Left colon (tissue), 2 donors: ENCODE results near the gene NUP50. TPM values are rescaled to one million over a fixed set of nuclear protein-coding genes. Genes with fewer than 3 reads are reported as not detected.

Experiments used
- ATAC-seq: fragments of 200-7000 bp; cut with Tn5 transposase; one replicate; pipeline ENCODE4 v1.9.1; 2020; ENCODE audit warnings: mild to moderate bottlenecking, moderate library complexity
- DNase-seq, 2 donors: peaks; one replicate each; pipeline ENCODE4 v3.0.0-alpha.2; 2020
- intact Hi-C, 2 donors: fragments of 100-400 bp; cut with DNase I in 1 of 2; cut with micrococcal nuclease in 1 of 2; formaldehyde crosslinking; loops; one replicate each; pipeline versions ENCODE4 v1.11.2 to v1.14.0; 2022; cut with DNase I, micrococcal nuclease
- total RNA-seq, 2 donors: library from RNA; stranded (reverse); fragmentation: NEBNext Ultra II Directional; extraction: Animal tissue kit (Norgen Biotek cat#: 25700); gene quantifications; one replicate each; pipeline ENCODE4 v1.2.1, GENCODE V29; 2021
- donor health status: DM: no; HTN: no; CAD: no.
- donor health status: DM: yes; HTN: yes; CAD: no.

Gene NUP50
- total RNA-seq, 2 donors from 2014 or later: 56.4 to 65.9 TPM

DNA sequence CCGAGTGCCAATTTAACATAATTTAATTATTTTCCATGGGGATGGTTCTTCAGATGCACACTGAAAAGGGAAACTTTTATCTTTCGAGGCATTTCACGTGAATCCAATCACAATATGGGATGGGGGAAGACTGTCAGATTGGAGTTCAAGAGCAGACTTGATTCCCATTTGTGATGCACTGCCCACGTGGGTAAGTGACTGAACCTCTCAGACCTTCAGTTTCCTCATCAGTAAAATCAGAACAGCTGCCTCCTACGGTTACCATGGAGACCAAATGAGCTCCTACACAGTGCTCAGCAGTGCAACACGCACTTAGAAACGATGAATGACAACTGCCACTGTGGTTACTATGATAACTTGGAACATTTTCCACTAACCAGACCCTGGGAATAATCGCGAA is 55.3 kb downstream of the NUP50 start:
- intact Hi-C loops: no loop called here
- ATAC-seq (no peak), DNase-seq (no peak)

DNA sequence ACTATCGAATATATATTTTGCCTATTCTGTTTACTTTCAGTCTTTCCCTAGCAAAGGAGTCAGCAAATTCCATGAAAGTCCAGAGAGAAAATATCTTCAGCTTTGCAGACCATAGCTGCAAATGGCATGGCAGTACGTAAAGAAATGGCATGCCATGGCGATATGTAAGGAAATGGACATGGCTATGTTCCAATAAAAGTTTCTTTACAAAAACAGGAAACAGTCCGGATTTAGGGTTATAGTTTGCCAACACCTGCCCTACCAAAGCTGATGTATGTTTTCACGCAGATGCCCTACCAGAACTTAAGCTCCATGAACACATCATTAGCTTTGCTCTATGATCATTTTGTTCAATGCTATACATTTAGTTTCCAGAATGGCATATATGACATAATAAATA is 57.5 kb downstream of the NUP50 start:
- intact Hi-C loops: no loop called here
- ATAC-seq: no peak
- no peak for DNase-seq

DNA sequence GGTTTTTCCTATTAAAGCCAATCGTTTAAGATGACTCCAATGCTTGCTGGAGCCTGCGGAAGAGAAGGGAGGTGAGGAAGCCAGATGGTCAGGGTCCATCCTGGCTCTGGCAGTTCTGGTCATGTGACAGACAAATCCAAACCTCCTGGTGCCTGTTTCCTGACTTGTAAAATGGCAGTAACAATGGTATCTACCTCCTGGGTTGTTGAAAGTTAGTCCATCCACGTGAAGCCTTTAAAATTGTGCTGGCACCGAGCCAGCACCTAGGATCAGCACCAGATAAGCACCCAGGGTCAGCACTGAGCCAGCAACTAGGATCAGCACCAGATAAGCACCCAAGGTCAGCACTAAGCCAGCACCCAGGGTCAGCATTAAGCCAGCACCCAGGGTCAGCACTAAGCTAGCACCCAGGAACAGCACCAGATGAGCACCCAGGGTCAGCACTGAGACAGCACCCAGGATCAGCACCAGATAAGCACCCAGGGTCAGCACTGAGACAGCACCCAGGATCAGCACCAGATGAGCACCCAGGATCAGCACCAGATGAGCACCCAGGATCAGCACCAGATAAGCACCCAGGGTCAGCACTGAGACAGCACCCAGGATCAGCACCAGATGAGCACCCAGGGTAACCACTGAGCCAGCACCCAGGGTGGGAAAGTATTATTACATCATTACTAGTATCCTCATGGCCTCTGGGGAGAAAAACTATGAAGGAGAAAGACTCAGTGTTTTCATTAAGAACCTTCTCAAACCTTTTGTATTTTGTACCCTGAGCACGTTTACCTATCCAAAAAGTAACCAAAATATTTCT is 59.8 kb downstream of the NUP50 start:
- intact Hi-C loops: no loop called here
- ATAC-seq (no peak), DNase-seq (no peak)

- no peak for DNase-seq
- no peak for ATAC-seq
- intact Hi-C loops: no loop called here
Observed at GRCh38 chr22:45224331-45224730, 60.6 kb downstream of the NUP50 start.

GRCh38 chr22:45224988-45225731 is 61.4 kb downstream of the NUP50 start:
- ATAC-seq (no peak), DNase-seq (no peak)
- intact Hi-C loops: no loop called here

DNA sequence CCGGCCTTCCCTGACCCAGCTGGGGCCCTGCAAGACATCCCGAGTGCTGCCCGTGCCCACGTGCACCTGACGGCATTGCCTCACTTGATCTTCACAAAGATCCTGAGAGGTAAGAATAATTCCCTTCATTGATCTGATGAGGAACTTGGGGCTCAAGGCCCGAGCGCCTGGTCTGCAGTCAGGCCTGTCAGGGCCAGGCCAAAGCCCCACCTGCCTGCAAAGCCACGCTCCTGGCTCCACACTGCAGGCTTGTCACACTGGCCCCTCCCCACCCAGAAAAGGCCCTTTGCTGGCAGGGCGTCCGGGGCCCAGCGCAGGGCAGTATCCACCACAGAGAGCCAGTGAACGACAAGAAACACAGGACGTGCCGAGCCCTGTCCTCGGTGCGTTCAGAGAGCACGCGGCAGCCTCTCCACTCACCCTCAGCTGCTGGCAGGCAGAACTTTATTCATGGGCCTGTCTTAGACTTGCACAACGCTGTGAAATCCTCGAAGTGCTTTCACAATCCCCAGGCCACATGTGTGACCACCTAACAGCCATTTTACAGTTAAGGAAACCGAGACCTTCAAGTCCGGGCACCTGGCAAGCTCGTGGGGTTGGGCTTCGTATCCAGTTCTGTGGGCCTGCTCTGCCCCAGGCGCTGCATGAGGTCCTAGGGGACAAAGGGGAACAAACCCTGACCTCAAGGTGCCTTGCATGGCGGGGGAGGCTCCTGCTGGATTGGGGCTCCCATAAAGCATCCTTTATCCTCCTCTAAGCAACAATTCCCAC is 62.2 kb downstream of the NUP50 start:
- ATAC-seq (no peak), DNase-seq (no peak)
- intact Hi-C loops: no loop called here

DNA sequence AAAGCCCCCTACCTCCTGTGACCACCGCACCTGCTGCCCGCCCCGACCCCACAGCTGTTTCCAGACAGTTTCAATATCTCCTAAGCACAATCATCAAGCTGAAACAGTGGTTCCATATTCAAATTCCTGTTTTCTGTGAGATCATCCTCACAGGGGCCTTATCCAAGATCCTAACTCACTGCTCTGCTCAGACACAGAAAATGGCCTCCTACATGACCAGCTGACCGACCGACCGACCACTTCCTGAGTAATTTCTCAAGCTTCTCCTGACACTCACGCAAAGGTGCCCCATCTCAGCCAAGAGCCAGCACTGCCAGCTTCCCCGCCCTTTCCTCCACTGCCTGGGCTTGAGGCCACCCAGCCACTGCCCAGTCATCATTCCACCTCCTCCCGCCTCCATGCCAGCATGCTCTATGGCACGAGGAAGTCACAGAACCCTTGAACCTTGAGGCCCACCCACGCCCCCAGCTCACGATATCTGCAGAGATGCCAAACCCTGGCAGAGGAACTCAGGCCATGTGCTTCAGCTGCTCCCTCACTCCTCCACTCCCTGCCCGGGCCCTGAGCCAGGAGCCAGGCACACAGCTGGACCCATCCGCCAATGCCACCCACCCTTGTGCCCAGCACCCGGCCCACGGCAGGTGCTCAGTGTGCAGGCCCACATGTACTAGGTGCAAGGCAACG is 62.9 kb downstream of the NUP50 start:
- ATAC-seq (peak; percentile 78), DNase-seq (peak in 1 of 2 donors; percentile 45)
- intact Hi-C loops: no loop called here

DNA sequence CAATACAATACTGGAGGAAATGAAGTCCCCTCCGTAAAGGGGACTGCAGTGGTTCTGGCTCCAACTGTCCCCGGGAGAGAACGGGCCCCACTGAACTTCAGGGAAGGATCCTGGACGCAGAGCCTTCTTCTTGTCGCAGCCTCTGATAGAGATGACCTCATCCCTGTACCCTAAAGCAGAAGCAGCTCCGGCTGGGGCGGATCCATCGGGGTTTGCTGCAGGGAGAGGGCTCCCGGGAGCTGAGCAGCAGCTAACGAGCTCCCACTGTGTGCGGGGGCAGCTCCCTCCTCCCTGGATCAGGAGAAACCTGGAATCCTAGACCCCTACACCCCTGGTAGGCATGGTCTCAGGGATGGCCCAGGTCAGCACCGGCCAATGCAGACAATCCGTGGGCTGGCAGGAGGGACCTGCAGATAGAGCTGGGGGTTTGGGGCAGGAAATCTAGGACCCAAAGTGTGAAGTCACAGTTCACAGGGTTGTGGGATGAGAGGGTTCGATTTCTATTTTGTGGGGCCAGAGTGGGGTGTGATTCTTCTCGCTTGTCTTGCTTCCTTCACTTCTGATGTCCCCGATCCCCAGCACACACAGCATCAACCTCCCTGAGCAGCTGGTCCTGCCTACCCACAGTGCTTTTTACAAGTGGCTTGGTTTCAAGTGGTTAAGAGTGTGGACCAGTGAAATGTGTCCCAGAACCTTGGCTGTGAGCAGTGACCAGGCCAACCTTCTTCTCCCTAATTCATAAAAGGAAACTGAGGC is 64.1 kb downstream of the NUP50 start:
- DNase-seq (no peak), ATAC-seq (no peak)
- intact Hi-C loops: no loop called here

- intact Hi-C loops: no loop called here
- ATAC-seq (no peak), DNase-seq (no peak)
Observed at GRCh38 chr22:45228401-45228754, 64.7 kb downstream of the NUP50 start.

GRCh38 chr22:45229181-45229580 is 65.5 kb downstream of the NUP50 start:
- no peak for ATAC-seq
- DNase-seq: no peak
- intact Hi-C loops: no loop called here

DNA sequence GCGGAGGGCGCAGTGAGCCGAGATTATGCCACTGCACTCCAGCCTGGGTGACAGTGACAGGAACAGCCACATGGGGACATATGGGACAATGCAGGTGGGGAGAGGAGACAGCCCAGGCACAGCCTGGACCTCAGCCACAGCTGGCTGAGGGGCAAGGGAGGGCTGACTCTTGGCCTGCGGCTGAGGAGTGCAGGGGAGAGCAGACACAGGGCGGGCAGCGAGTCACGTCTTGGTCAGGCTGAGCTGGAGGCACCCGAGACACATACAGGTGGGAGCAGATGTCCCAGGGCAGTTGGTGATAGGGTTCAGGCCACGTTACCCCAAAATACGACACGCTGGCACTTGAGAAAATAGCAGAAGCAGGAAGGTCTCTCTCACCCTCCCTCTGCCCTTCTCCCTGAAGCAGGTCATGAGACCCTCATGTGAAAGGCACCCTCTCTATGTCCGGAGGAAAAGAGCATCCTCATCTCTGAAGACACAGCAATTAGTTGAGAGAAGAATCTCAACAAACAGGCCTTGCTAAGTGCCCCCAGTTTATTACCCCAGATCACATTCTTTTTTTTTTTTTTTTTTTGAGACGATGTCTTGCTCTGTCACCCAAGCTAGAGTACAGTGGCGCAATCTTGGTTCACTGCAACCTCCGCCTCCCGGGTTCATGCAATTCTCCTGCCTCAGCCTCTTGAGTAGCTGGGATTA is 66.4 kb downstream of the NUP50 start:
- ATAC-seq (no peak), DNase-seq (no peak)
- intact Hi-C loops: no loop called here

GRCh38 chr22:45231293-45231692 is 67.6 kb downstream of the NUP50 start:
- intact Hi-C loops: no loop called here
- DNase-seq (no peak), ATAC-seq (no peak)

GRCh38 chr22:45233386-45233785 is 69.7 kb downstream of the NUP50 start:
- DNase-seq (no peak), ATAC-seq (no peak)
- intact Hi-C loops: no loop called here

DNA sequence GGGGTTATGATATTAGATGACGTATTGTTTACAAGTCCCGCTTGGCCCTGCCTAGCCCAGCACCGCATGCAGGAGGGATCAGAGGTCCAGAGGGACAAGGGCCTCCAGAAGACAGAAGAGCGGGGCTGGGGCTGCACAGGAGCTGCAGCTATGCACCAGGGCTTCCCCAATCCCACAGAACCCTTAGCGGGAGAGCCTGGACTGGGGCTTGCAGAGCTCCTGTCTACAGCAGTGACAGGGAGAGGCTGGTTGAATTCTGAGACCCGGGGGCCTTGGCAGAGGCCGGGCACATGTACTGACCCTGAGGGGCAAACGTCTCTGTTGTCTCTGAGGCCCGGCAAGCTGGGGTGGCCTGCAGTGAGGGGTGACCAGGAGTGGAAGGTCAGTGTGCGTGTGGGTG is 70.1 kb downstream of the NUP50 start:
- intact Hi-C loops: no loop called here
- ATAC-seq: peak; percentile 9
- DNase-seq: no peak

- intact Hi-C loops: no loop called here
- ATAC-seq (peak; percentile 9), DNase-seq (no peak)
Observed at GRCh38 chr22:45235101-45235777, 71.5 kb downstream of the NUP50 start.

- DNase-seq: no peak
- ATAC-seq: no peak
- intact Hi-C loops: no loop called here
Observed at GRCh38 chr22:45235851-45236342, 72.2 kb downstream of the NUP50 start.
